Effector memory CD8-positive, alpha-beta T cell (primary cell): ENCODE data around the gene CLDN20.
A peak's percentile ranks its signal among the peaks of the same experiment; 100 is the strongest.

ENCODE experiments used
- ATAC-seq: fragments of 150-1000 bp; cut with Tn5 transposase; replicated peaks from 2 replicates; pipeline ENCODE4 v1.10.0; 2021; ENCODE audit warnings: mild to moderate bottlenecking, moderate library complexity
- DNase-seq, 3 experiments: peaks; one replicate each; pipeline ENCODE4 v3.0.0; 2021
- H3K27ac Mint-ChIP-seq, 2 donors: one replicate each; pipeline ENCODE4 v1.8.0; 2022; ENCODE audit warnings: mild to moderate bottlenecking in 2 of 2, mixed read lengths in 2 of 2, moderate library complexity in 2 of 2
- H3K27me3 Mint-ChIP-seq, 2 donors: one replicate each; pipeline ENCODE4 v1.8.0; 2022; ENCODE audit warnings: mixed read lengths in 2 of 2
- H3K36me3 Mint-ChIP-seq: one replicate; pipeline ENCODE4 v1.8.0; 2022; ENCODE audit warnings: mild to moderate bottlenecking, moderate library complexity, mixed read lengths; ENCODE audit not compliant: insufficient read depth
- H3K4me1 Mint-ChIP-seq, 2 donors: one replicate each; pipeline ENCODE4 v1.8.0; 2022; ENCODE audit warnings: low read depth in 2 of 2, mixed read lengths in 2 of 2
- H3K4me3 Mint-ChIP-seq, 2 donors: one replicate each; pipeline ENCODE4 v1.8.0; 2022; ENCODE audit warnings: mild to moderate bottlenecking in 2 of 2, mixed read lengths in 2 of 2, moderate library complexity in 2 of 2
- H3K9me3 Mint-ChIP-seq, 2 donors: one replicate each; pipeline ENCODE4 v1.8.0; 2022; ENCODE audit warnings: mixed read lengths in 2 of 2

CLDN20 gene

DNA sequence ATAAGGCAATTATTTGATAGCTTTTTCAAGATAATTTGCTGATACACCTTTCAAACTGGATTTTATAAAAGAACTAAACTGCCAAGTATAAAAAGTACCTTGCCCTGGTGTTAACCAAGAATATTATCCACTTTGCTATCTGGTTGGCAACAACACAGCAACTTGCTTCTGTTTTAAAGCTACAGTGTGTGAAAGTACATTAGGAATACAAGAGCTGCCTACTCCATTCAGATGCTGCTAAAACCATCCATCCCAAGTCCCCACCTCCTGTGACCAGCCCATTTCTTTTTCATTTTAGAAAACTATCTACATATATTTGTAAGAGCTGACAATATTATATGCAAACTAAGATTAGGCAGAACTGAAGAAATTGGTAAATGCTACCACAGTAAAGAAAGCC lies 12.8 kb downstream of the CLDN20 start:
- H3K27me3 Mint-ChIP-seq: no peaks in the 10 kb centered on the region
- no peak overlapping the region for H3K4me3 Mint-ChIP-seq
- DNase-seq (no peak), ATAC-seq (no peak)
- H3K36me3 Mint-ChIP-seq: peaks cover 25% of the 10 kb centered on the region
- H3K27ac Mint-ChIP-seq: peak overlapping the region in 1 of 2 donors; percentile 28
- no peaks in the 10 kb centered on the region for H3K9me3 Mint-ChIP-seq
- H3K4me1 Mint-ChIP-seq: peaks cover 13 to 32% of the 10 kb centered on the region in 2 donors

DNA sequence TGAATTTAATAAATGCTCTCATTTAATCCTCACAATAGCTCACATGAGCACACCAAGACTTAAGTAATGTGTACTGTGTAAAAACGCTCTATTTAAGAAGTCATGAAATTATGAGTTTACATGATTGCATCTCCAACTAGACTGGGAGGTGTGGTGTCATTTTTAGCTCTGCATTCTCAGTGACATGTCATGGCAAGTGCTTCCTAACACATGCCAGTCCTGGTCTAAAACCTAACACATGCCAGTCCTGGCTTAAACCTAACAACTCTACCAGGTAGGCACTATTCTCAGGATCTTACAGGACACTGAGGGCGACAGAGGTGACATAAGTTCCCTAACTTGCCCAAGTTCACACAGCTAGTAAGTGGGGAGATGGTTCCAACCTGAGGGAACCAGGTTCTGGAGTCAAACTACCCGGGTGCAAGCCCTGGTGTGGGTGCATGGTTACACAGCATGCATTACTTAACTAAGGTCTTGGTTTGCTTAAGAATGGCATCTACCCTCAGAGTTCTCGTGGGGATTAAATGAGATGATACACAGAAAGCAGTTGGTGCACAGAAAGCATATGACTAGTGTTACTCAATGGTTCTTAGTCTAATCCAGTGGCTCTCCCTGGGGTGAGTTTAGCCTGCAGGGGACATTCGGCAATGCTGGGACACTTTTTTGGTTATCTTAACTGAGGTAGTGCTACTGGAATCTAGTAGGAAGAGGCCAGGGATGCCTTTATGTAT lies 14.7 kb downstream of the CLDN20 start:
- Mint-ChIP-seq H3K27ac (no peak overlapping the region), H3K27me3 (no peaks in the 10 kb centered on the region), H3K36me3 (peaks cover 38% of the 10 kb centered on the region), H3K9me3 (no peaks in the 10 kb centered on the region), H3K4me1 (peaks cover 10 to 29% of the 10 kb centered on the region in 2 donors), H3K4me3 (no peak overlapping the region)
- ATAC-seq (no peak), DNase-seq (no peak)

DNA sequence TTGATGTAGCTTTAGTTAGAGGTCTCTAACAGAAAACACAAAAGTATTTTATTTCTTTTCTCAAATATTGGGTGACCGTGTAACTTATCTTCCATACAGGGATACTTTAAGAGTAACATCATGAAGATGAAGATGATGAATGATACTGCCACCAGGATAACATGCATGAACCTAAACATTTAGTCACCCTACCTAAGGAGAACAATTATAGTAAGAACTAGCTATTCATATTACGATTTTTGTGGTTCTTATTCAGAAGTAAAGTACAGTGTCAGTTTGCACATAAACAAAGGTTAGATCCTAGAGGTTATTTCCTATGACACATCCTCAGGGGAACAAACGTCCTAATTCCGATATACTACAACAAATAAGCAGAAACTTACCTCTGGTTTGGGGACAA lies 21.0 kb downstream of the CLDN20 start:
- peaks cover 52% of the 10 kb centered on the region for H3K36me3 Mint-ChIP-seq
- DNase-seq (no peak), ATAC-seq (no peak)
- H3K4me3 Mint-ChIP-seq: no peak overlapping the region
- H3K9me3 Mint-ChIP-seq: no peaks in the 10 kb centered on the region
- H3K27me3 Mint-ChIP-seq: no peaks in the 10 kb centered on the region
- H3K4me1 Mint-ChIP-seq: peaks cover 6 to 10% of the 10 kb centered on the region in 2 donors
- H3K27ac Mint-ChIP-seq: no peak overlapping the region

DNA sequence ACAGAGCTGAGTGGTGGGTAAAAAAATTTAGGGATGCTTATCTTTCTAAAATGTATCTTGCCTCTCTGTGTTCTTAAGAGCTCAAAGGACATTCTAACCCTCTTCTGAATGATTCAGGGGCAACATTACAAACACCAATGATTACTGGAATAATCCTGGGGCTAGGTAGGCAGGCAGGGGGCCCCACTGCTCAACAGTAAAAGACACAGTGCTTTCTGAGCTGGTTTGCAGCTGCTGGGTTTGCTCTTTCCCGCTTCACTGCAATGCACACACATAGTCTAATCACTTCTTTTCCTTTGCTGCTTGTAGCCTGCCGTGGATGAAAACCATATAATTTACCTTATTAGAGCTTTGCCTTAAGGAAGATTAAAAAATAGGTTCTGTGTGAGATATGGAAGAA lies 23.9 kb downstream of the CLDN20 start:
- no peak for ATAC-seq

DNA sequence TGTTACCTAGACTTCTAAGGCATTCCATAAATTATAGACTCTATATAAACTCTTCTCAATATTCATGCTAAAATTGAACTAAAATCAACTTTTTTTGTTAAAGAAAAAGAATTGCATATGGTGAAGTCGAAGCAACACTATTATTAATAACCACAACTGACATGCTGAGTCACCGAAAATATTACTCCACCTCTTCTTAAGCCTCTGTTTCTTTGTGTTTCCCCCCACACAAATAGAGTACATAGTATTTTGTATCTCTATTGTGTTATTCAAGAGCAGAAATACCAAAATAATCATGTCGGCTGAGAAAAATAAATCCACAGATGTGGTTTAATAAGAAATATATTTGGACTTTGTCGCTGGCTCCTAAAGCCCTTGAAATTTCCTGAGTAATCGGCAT lies 26.7 kb downstream of the CLDN20 start:
- ATAC-seq (no peak), DNase-seq (no peak)
- H3K27ac Mint-ChIP-seq: no peak overlapping the region
- H3K36me3 Mint-ChIP-seq: peaks cover 27% of the 10 kb centered on the region
- peaks cover 11 to 19% of the 10 kb centered on the region in 2 donors for H3K4me1 Mint-ChIP-seq
- H3K4me3 Mint-ChIP-seq: no peak overlapping the region
- H3K27me3 Mint-ChIP-seq: no peaks in the 10 kb centered on the region
- H3K9me3 Mint-ChIP-seq: no peaks in the 10 kb centered on the region

More for the DNA sequence above, 23.9 kb downstream of the CLDN20 start:
- Mint-ChIP-seq H3K4me1 (peaks cover 8 to 10% of the 10 kb centered on the region in 2 donors), H3K36me3 (peaks cover 36% of the 10 kb centered on the region), H3K4me3 (no peak overlapping the region), H3K9me3 (no peaks in the 10 kb centered on the region), H3K27me3 (no peaks in the 10 kb centered on the region), H3K27ac (peak overlapping the region in 1 of 2 donors; percentile 41)
- DNase-seq: no peak

DNA sequence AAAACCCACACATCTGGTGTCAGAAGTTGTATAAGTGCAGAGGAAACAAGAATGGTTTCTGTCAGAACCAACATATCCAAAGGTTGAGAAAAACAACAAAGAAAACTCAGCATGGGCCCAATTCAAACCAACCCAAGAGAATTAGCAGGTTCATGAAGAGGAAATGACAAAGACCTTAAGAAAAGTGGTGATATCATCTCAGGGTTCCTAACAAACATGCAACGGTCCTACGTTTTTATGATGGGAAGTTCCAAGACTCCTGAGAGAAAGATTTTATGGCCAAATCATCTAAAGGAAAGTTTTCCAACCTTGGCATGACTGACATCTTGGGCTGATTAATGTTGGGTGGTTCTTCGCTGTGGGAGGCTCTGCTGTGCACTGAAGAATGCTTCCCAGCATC lies 27.5 kb downstream of the CLDN20 start:
- H3K36me3 Mint-ChIP-seq: peaks cover 29% of the 10 kb centered on the region
- H3K4me1 Mint-ChIP-seq: peaks cover 11 to 19% of the 10 kb centered on the region in 2 donors
- no peak overlapping the region for H3K4me3 Mint-ChIP-seq
- H3K27ac Mint-ChIP-seq: no peak overlapping the region
- ATAC-seq: no peak
- no peak for DNase-seq
- H3K9me3 Mint-ChIP-seq: no peaks in the 10 kb centered on the region
- H3K27me3 Mint-ChIP-seq: no peaks in the 10 kb centered on the region

DNA sequence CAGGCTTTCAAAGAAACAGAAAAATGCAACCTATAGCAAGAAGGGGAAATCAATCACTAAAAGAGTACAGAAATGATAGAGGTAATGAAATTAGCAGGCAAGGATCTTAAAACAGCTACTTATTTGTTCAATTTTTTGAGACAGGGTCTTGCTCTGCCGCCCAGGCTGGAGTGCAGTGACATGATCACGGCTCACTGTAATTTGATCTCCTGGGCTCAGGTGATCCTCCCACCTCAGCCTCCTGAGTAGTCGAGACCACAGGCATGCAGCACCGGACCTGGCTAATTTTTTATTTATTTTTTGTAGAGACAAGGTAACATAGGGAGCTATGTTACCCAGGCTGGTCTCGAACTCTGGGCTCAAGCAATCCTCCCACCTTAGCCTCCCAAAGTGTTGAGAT lies 28.9 kb downstream of the CLDN20 start:
- Mint-ChIP-seq H3K4me1 (peaks cover 10 to 18% of the 10 kb centered on the region in 2 donors), H3K27me3 (no peaks in the 10 kb centered on the region), H3K36me3 (peaks cover 36% of the 10 kb centered on the region), H3K9me3 (no peaks in the 10 kb centered on the region), H3K4me3 (no peak overlapping the region), H3K27ac (peak overlapping the region in 1 of 2 donors; percentile 22)
- no peak for DNase-seq
- ATAC-seq: no peak

DNA sequence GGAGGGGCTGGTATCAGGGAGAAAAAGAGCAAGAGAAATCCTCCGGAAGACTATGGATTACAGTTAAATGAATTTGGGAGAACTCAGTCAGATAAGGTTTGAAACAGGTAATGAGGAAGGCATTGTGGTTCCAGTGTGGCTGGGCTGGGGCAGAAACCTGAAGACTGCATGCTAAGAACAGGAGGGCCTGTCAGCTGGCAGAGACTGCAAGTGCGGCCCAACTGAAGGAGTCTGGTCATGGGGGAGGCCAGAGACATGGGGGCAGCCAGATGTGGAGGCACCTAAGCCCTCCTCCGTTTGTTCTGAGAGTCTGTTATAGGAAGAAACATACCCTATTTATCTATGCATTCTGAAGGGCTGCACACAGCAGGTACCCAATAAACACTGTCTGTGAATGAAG lies 33.9 kb downstream of the CLDN20 start:
- H3K27me3 Mint-ChIP-seq: no peaks in the 10 kb centered on the region
- no peak for DNase-seq

DNA sequence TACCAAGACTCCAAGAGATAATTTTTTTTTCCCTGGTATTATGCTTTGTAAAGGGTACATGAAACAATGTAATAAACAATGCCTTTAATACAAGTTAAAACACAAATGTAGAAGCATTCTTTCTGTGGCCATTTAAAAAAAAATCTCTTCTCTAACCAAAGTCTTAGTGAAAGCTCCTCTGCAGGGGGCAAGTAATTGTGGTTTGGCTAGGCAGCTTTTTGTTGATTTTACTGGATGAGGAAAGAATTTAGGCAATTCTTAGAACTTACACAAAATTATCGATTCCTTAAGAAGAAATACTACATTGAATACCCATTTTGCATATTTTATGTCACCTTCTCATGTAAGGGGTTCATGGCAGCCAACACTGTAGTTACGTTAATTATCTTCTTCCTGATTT lies 38.1 kb downstream of the CLDN20 start:
- Mint-ChIP-seq H3K4me3 (no peak overlapping the region), H3K27me3 (no peaks in the 10 kb centered on the region)

More for the DNA sequence above, 33.9 kb downstream of the CLDN20 start:
- no peak for ATAC-seq
- Mint-ChIP-seq H3K36me3 (peaks cover 25% of the 10 kb centered on the region), H3K9me3 (no peaks in the 10 kb centered on the region), H3K4me1 (peaks cover 3 to 8% of the 10 kb centered on the region in 2 donors), H3K4me3 (no peak overlapping the region), H3K27ac (peak overlapping the region in 1 of 2 donors; percentile 7)

DNA sequence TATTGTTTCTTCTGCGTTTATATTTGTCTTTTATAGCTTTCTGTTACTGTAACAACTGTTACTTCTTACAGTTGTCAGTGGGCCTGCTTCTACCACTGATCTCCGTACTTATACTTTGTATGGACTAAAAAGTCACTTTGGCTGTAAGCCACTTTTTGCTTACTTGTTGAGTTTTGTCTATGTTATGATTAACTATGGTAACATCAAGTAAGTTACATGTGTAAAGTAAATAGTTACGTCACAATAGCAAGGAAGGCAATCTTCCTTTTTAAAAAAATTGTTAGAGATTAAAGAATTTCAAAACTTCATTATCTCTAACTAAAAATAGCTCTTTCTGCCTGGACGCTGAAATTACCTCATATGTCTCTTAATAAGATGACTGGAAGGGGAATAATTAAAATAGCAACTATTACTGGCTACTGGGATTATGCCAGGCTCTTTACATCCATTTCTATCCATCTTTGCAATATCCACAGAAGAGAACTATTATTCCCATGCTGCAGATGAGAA lies 39.6 kb downstream of the CLDN20 start:
- H3K27me3 Mint-ChIP-seq: no peaks in the 10 kb centered on the region
- H3K4me3 Mint-ChIP-seq: no peak overlapping the region
- H3K9me3 Mint-ChIP-seq: no peaks in the 10 kb centered on the region
- H3K27ac Mint-ChIP-seq: no peak overlapping the region
- H3K4me1 Mint-ChIP-seq: peaks cover 3 to 6% of the 10 kb centered on the region in 2 donors
- no peaks in the 10 kb centered on the region for H3K36me3 Mint-ChIP-seq
- no peak for DNase-seq
- ATAC-seq: no peak

More for the DNA sequence above, 38.1 kb downstream of the CLDN20 start:
- H3K27ac Mint-ChIP-seq: no peak overlapping the region
- no peaks in the 10 kb centered on the region for H3K9me3 Mint-ChIP-seq
- peaks cover 7% of the 10 kb centered on the region for H3K36me3 Mint-ChIP-seq
- ATAC-seq (no peak), DNase-seq (no peak)
- H3K4me1 Mint-ChIP-seq: no peaks in the 10 kb centered on the region

DNA sequence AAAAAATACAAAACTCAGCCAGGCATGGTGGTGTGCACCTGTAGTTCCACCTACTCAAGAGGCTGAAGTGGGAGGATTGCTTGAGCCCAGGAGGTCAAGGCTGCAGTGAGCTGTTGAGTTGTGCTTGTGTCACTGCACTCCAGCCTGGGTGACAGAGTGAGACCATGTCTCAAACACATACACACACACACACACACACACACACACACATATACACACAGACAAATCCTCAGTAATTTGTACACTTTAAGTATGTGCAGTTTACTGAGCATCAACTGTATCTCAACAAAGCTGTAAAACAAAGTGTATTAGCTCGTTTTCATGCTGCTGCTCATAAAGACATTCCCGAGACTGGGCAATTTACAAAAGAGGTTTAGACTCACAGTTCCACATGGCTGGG lies 43.1 kb downstream of the CLDN20 start:
- peaks cover 10 to 19% of the 10 kb centered on the region in 2 donors for H3K4me1 Mint-ChIP-seq
- ATAC-seq (peak; percentile 39), DNase-seq (no peak)
- peaks cover 3% of the 10 kb centered on the region for H3K36me3 Mint-ChIP-seq
- H3K9me3 Mint-ChIP-seq: no peaks in the 10 kb centered on the region
- H3K4me3 Mint-ChIP-seq: no peak overlapping the region
- H3K27me3 Mint-ChIP-seq: no peaks in the 10 kb centered on the region
- H3K27ac Mint-ChIP-seq: no peak overlapping the region

DNA sequence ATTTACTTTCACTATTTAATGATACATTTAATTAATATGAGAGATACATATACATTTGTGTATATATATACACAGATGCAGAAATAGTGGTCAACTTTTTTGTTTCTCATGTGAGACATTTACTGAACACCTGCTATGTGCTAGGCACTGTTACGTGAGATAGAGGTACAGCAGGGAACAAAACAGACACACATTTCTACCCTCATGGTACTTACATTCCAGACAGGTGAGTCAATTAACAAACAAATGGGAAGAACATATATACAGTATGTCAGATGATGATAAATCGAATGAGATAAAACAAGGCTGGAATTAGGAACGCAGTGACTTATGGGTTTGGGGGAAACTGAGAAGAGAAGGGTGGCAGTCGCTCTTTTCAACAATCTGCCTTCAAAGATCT lies 45.3 kb downstream of the CLDN20 start:
- ATAC-seq (no peak), DNase-seq (no peak)
- no peaks in the 10 kb centered on the region for H3K27me3 Mint-ChIP-seq
- H3K9me3 Mint-ChIP-seq: no peaks in the 10 kb centered on the region
- H3K36me3 Mint-ChIP-seq: peaks cover 12% of the 10 kb centered on the region
- peaks cover 15 to 28% of the 10 kb centered on the region in 2 donors for H3K4me1 Mint-ChIP-seq
- no peak overlapping the region for H3K4me3 Mint-ChIP-seq
- no peak overlapping the region for H3K27ac Mint-ChIP-seq

DNA sequence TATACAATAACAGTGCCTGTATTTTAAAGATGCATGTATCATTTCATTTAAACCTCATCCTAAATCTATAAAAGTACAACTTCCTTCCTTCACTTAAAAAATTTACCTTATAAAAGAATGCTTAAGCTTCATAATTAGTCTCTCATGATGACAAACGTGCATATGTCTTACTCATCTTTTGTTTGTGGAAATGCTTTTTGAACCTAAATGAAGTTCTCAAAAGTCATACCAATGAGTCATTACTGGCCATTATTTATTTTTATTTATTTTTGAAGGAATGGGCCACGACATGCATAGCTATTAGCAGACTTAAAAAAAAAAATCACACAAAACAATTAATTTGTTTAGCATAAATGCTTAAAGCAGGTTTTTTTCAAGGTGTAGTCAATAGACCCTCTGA lies 46.8 kb downstream of the CLDN20 start:
- H3K4me1 Mint-ChIP-seq: peaks cover 22 to 37% of the 10 kb centered on the region in 2 donors
- DNase-seq: no peak
- no peak overlapping the region for H3K4me3 Mint-ChIP-seq
- no peak overlapping the region for H3K27ac Mint-ChIP-seq
- H3K9me3 Mint-ChIP-seq: no peaks in the 10 kb centered on the region
- ATAC-seq: no peak
- no peaks in the 10 kb centered on the region for H3K27me3 Mint-ChIP-seq
- peaks cover 20% of the 10 kb centered on the region for H3K36me3 Mint-ChIP-seq

DNA sequence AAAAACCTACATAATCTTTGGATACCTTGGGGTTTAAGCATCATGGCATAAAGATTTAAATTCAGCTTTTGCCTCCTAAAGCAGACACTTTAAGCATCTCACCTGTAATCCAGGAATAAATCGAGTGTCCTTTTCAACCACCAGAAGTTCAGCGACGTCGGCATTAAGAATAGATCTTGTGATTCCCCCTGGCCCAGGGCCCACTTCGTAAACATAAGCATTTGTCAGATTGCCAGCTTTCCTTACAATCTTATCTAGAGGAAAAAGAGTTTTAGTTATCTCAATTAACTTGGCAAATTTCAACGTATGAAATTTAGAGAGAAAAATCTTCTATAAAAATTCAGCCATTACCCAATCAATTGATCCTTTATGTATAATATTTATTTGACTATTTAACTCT lies 47.3 kb downstream of the CLDN20 start:
- Mint-ChIP-seq H3K27me3 (no peaks in the 10 kb centered on the region), H3K4me1 (peaks cover 22 to 37% of the 10 kb centered on the region in 2 donors), H3K4me3 (no peak overlapping the region), H3K27ac (no peak overlapping the region), H3K36me3 (peaks cover 20% of the 10 kb centered on the region), H3K9me3 (no peaks in the 10 kb centered on the region)
- DNase-seq (no peak), ATAC-seq (no peak)
